ENCODE data around the gene AHI1. TPM values are rescaled to one million over a fixed set of nuclear protein-coding genes. Genes with fewer than 3 reads are reported as not detected.

AHI1 gene
- total RNA-seq, 1 experiment from 2014 or later, result 18.8 TPM

GRCh38 chr6:135438907-135439535 is 58.5 kb downstream of the AHI1 start:
- Mint-ChIP-seq H3K4me1 (no peaks in the 10 kb centered on the region), H3K27ac (no peak overlapping the region), H3K27me3 (ENCODE audit: low read depth) (no peaks in the 10 kb centered on the region), H3K4me3 (no peak overlapping the region), H3K9me3 (no peaks in the 10 kb centered on the region), H3K36me3 (no peaks in the 10 kb centered on the region)
- ChIA-PET CTCF (interaction anchor here (0.6 to 1.8 kb wide), 3 partner anchors 276 to 304 kb away, joined by 3 to 9 read pairs (median 4); no protein-coding TSS in a partner anchor), POLR2A (no interaction called here)
- DNase-seq (ENCODE audit: low spot score) (no peak), ATAC-seq (no peak; the same call in 1 of the 2 replicates)
- TF ChIP-seq NFE2L1 (CRISPR knock-in tag; IDR thresholded peaks at IDR 0.05) (no peak), SMAD4 (CRISPR knock-in tag; IDR thresholded peaks at IDR 0.05) (no peak), ZBTB21 (CRISPR knock-in tag; IDR thresholded peaks at IDR 0.05; ENCODE audit: borderline replicate concordance) (no peak), SOX15 (CRISPR knock-in tag; IDR thresholded peaks at IDR 0.05) (no peak), ZNF396 (CRISPR knock-in tag; IDR thresholded peaks at IDR 0.05; ENCODE audit: borderline replicate concordance) (no peak), ESRRA (CRISPR knock-in tag; IDR thresholded peaks at IDR 0.05; ENCODE audit: borderline replicate concordance) (no peak), ATF3 (CRISPR knock-in tag; conservative IDR thresholded peaks at IDR 0.05) (no peak), GABPB1 (CRISPR knock-in tag; IDR thresholded peaks at IDR 0.05) (no peak), PRDM15 (CRISPR knock-in tag; IDR thresholded peaks at IDR 0.05) (no peak), SMAD3 (CRISPR knock-in tag; IDR thresholded peaks at IDR 0.05; ENCODE audit: borderline replicate concordance) (no peak), AFF4 (CRISPR knock-in tag; IDR thresholded peaks at IDR 0.05; ENCODE audit: borderline replicate concordance) (no peak), OVOL2 (CRISPR knock-in tag; IDR thresholded peaks at IDR 0.05; ENCODE audit: borderline replicate concordance) (no peak), ZNF281 (CRISPR knock-in tag; IDR thresholded peaks at IDR 0.05) (no peak), MXD4 (CRISPR knock-in tag; IDR thresholded peaks at IDR 0.05; ENCODE audit: borderline replicate concordance) (no peak), ZNF671 (CRISPR knock-in tag; IDR thresholded peaks at IDR 0.05) (no peak), E2F4 (CRISPR knock-in tag; IDR thresholded peaks at IDR 0.05; ENCODE audit: borderline replicate concordance, low read depth) (no peak), CBFB (CRISPR knock-in tag; IDR thresholded peaks at IDR 0.05; ENCODE audit: low read depth) (no peak)
- TF ChIP-seq, protein P1, sequence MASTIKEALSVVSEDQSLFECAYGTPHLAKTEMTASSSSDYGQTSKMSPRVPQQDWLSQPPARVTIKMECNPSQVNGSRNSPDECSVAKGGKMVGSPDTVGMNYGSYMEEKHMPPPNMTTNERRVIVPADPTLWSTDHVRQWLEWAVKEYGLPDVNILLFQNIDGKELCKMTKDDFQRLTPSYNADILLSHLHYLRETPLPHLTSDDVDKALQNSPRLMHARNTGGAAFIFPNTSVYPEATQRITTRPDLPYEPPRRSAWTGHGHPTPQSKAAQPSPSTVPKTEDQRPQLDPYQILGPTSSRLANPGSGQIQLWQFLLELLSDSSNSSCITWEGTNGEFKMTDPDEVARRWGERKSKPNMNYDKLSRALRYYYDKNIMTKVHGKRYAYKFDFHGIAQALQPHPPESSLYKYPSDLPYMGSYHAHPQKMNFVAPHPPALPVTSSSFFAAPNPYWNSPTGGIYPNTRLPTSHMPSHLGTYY (CRISPR knock-in tag; IDR thresholded peaks at IDR 0.05), result no peak
- TF ChIP-seq, protein P2, sequence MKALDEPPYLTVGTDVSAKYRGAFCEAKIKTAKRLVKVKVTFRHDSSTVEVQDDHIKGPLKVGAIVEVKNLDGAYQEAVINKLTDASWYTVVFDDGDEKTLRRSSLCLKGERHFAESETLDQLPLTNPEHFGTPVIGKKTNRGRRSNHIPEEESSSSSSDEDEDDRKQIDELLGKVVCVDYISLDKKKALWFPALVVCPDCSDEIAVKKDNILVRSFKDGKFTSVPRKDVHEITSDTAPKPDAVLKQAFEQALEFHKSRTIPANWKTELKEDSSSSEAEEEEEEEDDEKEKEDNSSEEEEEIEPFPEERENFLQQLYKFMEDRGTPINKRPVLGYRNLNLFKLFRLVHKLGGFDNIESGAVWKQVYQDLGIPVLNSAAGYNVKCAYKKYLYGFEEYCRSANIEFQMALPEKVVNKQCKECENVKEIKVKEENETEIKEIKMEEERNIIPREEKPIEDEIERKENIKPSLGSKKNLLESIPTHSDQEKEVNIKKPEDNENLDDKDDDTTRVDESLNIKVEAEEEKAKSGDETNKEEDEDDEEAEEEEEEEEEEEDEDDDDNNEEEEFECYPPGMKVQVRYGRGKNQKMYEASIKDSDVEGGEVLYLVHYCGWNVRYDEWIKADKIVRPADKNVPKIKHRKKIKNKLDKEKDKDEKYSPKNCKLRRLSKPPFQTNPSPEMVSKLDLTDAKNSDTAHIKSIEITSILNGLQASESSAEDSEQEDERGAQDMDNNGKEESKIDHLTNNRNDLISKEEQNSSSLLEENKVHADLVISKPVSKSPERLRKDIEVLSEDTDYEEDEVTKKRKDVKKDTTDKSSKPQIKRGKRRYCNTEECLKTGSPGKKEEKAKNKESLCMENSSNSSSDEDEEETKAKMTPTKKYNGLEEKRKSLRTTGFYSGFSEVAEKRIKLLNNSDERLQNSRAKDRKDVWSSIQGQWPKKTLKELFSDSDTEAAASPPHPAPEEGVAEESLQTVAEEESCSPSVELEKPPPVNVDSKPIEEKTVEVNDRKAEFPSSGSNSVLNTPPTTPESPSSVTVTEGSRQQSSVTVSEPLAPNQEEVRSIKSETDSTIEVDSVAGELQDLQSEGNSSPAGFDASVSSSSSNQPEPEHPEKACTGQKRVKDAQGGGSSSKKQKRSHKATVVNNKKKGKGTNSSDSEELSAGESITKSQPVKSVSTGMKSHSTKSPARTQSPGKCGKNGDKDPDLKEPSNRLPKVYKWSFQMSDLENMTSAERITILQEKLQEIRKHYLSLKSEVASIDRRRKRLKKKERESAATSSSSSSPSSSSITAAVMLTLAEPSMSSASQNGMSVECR (CRISPR knock-in tag; IDR thresholded peaks at IDR 0.05; ENCODE audit: borderline replicate concordance), result no peak

Measured in WTC11 (cell line).